T-helper 1 cell (primary cell): ENCODE data around the gene ARHGAP15.

Source experiments
- DNase-seq, 5 donors: peaks; one replicate each; pipeline ENCODE4 v3.0.0-alpha.2; 2012 to 2020

ARHGAP15 gene

DNA sequence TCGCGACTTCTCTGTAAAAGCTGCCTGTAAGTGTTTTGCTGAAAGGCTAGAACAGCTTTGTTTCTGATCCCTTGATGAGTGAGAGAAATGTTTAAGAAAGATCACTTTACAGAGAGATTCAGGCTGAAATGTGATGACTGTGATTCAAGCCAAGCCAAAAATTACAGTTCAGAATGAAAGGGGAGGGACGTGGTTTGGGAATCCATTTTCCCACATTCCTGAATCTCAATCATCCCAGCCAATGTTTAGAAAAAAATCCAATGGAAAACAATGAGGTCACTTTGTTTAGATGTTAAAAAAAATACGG, 416.7 kb downstream of the ARHGAP15 start:
- no peak for DNase-seq

- DNase-seq = no peak
Measured at GRCh38 chr2:143548032-143548431, 418.8 kb downstream of the ARHGAP15 start.

DNA sequence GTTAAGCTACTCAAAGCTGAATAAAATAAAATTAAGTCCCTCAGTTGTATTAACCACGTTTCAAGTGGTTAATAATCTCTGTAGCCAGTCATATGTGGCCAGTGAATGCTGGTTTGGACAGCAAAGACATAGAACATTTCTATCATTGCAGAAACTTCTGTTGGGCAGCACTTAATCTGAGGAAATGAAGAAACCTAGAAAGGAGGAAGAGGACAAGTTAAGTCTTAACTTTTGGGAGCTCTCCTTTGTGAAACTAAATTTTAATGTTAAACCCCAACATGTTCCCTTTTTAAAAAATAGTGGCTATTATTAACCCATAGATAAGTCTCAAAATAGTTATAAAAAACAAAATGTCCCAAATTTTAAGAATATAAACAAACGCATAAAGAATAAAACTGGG, 421.3 kb downstream of the ARHGAP15 start:
- DNase-seq = no peak

GRCh38 chr2:143551971-143552650, 422.9 kb downstream of the ARHGAP15 start:
- no peak for DNase-seq

GRCh38 chr2:143553261-143553660, 424.0 kb downstream of the ARHGAP15 start:
- peak in 1 of 5 donors; percentile 20 for DNase-seq

DNA sequence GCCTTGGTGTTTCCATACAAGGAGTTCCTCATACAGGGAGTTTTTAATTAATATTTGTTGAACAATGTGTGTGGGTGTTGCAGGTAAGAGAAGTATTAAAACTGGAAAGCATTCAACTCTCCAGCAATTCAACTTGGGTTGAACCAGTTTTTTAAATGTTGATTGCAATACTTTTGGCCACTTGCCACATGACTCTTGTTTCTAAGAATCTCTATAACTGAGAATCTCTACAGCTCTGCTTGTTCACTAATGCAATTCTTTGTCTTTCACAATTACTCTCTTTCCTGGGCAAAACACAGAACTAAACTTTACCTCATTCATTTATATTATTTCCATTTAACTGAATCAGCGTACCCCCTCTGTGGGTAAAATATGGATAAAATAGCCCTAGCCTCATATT, 429.4 kb downstream of the ARHGAP15 start:
- peak in 1 of 5 donors; percentile 27 for DNase-seq

DNA sequence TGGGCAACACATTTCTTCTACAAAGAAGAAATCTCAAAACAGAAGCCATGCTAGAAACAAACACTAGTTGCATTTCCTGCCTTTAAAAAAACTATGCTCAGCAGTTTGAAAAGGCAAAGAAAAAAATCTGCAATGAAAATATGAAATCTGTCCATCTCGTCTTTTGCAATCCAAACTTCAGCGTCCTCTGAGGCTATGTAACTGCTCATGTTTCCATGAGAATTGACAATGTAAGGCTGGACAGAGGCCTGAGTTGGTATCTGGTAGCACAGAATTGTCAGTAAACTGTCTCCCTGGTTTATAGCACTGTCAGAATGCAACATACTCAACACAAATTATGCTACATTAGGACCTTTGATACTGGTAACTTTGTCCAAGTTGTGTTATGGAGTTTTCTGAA, 429.9 kb downstream of the ARHGAP15 start:
- DNase-seq = no peak

- no peak for DNase-seq
Measured at GRCh38 chr2:143560724-143561123, 431.5 kb downstream of the ARHGAP15 start.

DNA sequence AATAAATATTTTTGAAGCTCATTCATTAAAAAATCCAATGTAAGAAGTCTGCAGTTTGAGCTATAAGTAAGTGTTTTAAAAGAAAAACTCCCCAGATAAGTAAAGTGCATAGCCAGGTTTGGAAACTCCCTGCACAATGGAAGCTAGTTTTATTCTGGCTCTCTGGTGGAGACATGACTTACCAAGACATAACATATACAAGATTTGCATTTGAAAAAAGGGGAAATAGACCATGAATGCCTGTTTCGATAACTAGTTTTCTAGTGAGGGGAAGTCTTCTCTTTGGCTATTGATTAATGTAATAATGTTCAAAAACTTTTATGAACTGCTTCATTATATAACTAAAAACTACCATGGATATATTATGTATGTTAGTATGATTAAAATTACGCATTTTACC, 435.2 kb downstream of the ARHGAP15 start:
- no peak for DNase-seq

DNA sequence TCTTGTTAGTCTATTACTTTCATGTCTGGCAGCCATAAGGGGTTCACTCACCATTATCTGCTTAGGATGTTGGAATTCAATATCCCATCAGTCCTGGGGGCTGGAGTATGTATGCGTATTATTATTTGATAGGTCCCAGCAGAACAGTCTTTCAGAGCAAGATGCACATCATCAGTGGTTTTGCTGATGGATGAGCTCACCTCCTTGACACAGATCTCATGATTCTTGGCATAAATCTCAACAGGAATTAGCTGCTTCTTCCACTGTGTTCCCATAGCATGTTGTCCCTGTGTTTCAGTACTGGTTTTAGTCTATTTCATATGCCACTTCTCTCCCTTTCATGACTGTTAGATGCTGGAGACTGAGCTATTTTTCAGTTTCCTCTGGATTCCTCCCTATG, 442.5 kb downstream of the ARHGAP15 start:
- no peak for DNase-seq

GRCh38 chr2:143572421-143572820, 443.2 kb downstream of the ARHGAP15 start:
- no peak for DNase-seq

DNA sequence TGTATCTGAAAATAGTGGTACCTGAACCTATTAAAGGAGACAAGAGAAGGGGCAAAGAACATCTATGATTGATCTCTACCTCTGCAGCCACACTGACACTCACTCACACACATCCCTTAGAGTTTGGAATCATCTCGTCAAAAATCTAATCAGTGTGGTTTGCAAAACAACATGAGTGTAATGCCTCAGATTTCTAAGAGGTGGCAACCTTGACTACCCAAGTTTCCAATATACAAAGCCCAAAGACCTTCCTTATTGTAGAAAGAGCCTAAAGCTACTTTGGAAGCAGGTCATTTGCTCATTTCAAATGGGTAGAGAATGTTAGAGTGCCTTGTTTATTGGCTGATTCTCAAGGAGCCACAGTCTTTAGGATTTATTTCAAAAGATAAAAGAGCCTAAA, 444.9 kb downstream of the ARHGAP15 start:
- DNase-seq = no peak

GRCh38 chr2:143575340-143575739, 446.1 kb downstream of the ARHGAP15 start:
- DNase-seq = no peak

- no peak for DNase-seq
Measured at GRCh38 chr2:143577489-143577888, 448.3 kb downstream of the ARHGAP15 start.

GRCh38 chr2:143579456-143579855, 450.2 kb downstream of the ARHGAP15 start:
- no peak for DNase-seq

DNA sequence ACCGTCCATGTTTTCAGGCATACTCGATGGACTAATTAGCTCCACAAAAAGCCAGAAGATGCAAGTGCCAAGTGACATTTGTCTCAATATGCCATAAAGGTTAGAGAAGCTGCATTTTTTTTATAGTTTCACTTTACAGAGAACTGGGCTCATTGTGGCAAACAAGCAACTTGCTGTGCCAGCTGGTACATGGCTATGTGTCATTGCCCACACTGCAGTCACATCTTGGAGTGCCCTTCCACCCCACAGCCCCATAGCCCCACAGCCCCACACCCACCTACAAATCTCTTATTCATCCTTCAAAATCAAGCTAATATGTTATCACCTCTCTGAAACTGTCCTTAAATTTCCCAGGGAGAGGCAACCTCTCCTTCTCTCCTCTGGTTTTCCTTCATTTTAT, 451.9 kb downstream of the ARHGAP15 start:
- peak in 1 of 5 donors; percentile 9 for DNase-seq

- no peak for DNase-seq
Measured at GRCh38 chr2:143582046-143582747, 453.0 kb downstream of the ARHGAP15 start.

GRCh38 chr2:143584936-143585335, 455.7 kb downstream of the ARHGAP15 start:
- no peak for DNase-seq

DNA sequence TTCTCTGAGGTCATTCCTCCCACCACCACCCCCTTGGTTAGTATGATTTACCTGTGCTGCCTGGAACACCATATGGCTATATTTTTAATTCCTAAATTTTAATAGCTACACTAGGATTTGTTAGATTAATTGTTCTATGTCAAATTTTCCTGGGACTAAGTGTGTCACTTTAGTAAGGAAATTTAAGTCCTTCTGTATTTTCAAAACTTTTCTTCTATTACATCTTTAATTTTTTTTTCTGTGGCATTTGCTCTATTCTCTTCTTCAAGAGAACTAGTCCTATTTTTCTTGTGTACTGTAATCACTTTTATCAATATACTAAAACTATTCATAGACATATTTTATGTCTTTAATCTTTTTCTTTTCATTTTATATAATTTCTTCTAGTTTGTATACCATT, 456.9 kb downstream of the ARHGAP15 start:
- no peak for DNase-seq

DNA sequence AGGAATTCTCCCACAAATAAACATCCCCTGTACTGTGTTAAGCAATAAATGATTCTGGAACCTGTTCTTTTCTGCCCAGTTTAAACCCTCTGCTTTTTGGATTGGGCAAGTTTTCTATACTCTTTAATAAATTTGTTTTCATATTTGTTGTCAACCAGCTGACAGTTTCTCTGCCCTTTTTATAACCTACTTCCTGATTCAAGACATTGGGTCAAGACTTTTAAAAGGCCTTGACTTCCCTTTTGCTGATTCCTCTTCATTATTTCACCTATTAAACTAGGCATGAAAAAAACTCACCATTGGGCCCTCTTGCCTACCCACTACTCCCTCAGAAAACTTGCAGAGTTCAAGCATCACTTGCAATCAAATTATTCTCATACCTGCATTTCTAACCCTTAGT, 459.5 kb downstream of the ARHGAP15 start:
- DNase-seq = no peak

- DNase-seq = no peak
Measured at GRCh38 chr2:143594161-143594560, 464.9 kb downstream of the ARHGAP15 start.

DNA sequence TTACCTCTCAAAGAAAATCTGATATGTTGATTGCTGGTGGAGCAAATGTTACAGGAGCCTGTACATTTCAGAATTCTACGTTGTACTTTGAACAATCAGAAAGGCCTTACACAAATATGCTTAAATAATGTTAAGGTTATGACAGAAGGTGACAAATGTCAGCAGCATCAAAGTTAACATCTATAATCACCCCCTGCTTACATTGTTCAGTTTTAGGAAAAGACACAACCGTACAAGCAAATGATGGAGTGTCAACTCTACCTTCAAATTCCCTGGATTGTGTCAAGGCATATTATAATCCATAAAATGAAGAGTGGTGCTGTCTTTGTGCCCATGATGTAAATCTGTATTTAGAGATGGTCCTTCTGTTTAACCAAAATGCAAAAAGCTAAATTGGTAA, 465.5 kb downstream of the ARHGAP15 start:
- DNase-seq = no peak

DNA sequence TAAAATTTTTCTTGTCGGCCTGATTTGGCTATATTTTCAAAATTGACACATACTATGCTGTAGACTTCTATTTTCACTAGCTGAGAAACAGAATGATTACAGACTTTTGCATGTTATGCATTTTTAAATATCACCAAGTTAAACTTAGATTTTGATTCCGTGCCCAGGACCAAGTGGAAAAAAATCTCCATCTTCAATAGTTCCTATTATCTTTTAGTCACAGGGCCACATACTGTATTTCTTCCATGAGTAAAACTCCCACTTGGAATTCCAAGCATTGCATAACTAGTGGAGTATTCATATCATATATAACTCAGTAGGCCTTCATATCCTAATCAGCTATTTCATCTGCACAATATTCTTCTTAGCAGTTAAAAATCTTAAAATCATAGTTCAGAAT, 470.9 kb downstream of the ARHGAP15 start:
- no peak for DNase-seq

DNA sequence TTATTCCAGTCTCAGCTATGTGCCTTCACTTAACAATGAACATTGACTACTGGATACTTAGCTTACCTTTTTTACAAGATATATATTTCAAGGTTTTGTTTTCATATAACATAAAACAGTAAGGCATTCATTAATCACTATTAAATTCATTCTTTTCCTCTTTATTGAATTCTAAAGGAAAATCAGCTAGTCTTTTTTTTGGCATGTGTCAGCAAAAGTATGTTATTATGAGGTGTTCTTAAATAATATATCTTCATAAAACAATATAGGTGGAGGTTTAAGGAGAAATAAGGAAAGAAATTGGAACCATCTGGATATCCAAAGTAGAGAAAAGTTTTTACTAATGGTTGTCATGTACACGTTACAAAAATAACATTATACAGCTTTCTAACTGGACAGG, 472.6 kb downstream of the ARHGAP15 start:
- no peak for DNase-seq
